ENCODE data around the gene EIF4G3. TPM values are rescaled to one million over a fixed set of nuclear protein-coding genes. Genes with fewer than 3 reads are reported as not detected.
A peak's percentile ranks its signal among the peaks of the same experiment; 100 is the strongest.

Gene EIF4G3
- total RNA-seq, 1 experiment from 2014 or later: 72.0 TPM

DNA sequence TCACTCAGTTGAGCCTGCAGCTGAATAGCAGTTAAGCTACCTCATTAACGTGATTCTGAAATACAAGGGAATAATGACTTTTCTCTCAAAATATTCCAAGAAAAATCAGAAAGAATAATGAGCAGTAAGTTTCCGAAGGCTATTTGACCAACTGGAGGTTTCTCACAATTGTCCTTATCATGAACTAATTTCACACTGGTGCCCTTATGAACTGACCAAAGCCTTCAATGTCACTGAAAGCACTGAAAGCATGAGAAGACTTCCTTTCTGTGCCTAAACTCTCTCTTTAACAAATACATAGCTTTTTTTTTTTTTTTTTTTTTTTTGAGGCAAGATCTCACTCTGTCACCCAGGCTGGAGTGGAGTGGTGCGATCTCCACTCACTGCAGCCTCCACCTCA is 18.8 kb downstream of the EIF4G3 start:
- H3K27ac Mint-ChIP-seq: 0 out of 7 replicates have a peak overlapping the region, but pooled peaks of 1 of the 3 experiments have one; percentile 14
- Histone ChIP-seq H4K8ac (replicated peaks; ENCODE audit: insufficient read length, low read depth, low read length) (no peak overlapping the region), H3K23ac (ENCODE audit: insufficient read length, low read depth, low read length) (no peak overlapping the region), H2BK20ac (ENCODE audit: low read depth, low read length, poor library complexity, severe bottlenecking) (no peak overlapping the region), H2AK5ac (ENCODE audit: insufficient read length, low read length) (no peak overlapping the region), H3K18ac (ENCODE audit: insufficient read length, low read depth, low read length) (no peak overlapping the region), H3K4me2 (ENCODE audit: insufficient read depth, insufficient read length, low read length) (no peak overlapping the region), H3K79me1 (ENCODE audit: insufficient read depth, low read depth, low read length, poor library complexity, severe bottlenecking) (no peaks in the 10 kb centered on the region), H2BK5ac (ENCODE audit: insufficient read length, low read length) (no peak overlapping the region), H3K23me2 (ENCODE audit: insufficient read length, low read depth, low read length, poor library complexity, severe bottlenecking) (no peaks in the 10 kb centered on the region), H3T11ph (ENCODE audit: low read length) (no peak overlapping the region), H4K5ac (ENCODE audit: insufficient read length, low read depth, low read length) (no peak overlapping the region), H3K14ac (ENCODE audit: insufficient read depth, low read length) (no peak overlapping the region), H2BK15ac (ENCODE audit: low read depth, low read length) (no peak overlapping the region), H4K91ac (ENCODE audit: insufficient read length, low read depth, low read length) (no peak overlapping the region), H4K20me1 (ENCODE audit: control insufficient read depth, insufficient read depth, insufficient read length) (no peaks in the 10 kb centered on the region), H3K4ac (ENCODE audit: low read depth, low read length) (no peak overlapping the region), H3K4me1 (ENCODE audit: insufficient read depth, low read length) (no peaks in the 10 kb centered on the region), H2BK120ac (ENCODE audit: low read depth, low read length, poor library complexity, severe bottlenecking) (no peak overlapping the region), H3K27me3 (ENCODE audit: insufficient read depth, low read length) (no peaks in the 10 kb centered on the region), H3K9me3 (ENCODE audit: control insufficient read depth, low read depth, low read length) (no peaks in the 10 kb centered on the region), H3K79me2 (ENCODE audit: insufficient read depth, low read length) (peaks cover 2% of the 10 kb centered on the region; the same call in 1 of the 2 replicates), H3K9ac (ENCODE audit: extremely low read depth, insufficient read length, low read length) (no peak overlapping the region), H2AFZ (ENCODE audit: low read length) (no peak overlapping the region), H3K27ac (ENCODE audit: insufficient read length, low read depth, low read length) (no peak overlapping the region), H2BK12ac (ENCODE audit: insufficient read length, low read depth, low read length) (no peak overlapping the region), H3K56ac (ENCODE audit: insufficient read length, low read depth, low read length) (no peak overlapping the region)
- no peak for DNase-seq
- H3K4me3 Mint-ChIP-seq: no peak overlapping the region
- H3K4me1 Mint-ChIP-seq: peaks cover 4 to 6% of the 10 kb centered on the region in 2 experiments; a peak in 3 of 4 replicates
- peaks cover 7 to 26% (median 23%) of the 10 kb centered on the region in 3 experiments; a peak in 6 of 7 replicates for H3K36me3 Mint-ChIP-seq (ENCODE audit: insufficient read depth in 1 of 3, low read depth in 3 of 3)
- H3K9me3 Mint-ChIP-seq: no peaks in the 10 kb centered on the region
- TF ChIP-seq, protein P1, sequence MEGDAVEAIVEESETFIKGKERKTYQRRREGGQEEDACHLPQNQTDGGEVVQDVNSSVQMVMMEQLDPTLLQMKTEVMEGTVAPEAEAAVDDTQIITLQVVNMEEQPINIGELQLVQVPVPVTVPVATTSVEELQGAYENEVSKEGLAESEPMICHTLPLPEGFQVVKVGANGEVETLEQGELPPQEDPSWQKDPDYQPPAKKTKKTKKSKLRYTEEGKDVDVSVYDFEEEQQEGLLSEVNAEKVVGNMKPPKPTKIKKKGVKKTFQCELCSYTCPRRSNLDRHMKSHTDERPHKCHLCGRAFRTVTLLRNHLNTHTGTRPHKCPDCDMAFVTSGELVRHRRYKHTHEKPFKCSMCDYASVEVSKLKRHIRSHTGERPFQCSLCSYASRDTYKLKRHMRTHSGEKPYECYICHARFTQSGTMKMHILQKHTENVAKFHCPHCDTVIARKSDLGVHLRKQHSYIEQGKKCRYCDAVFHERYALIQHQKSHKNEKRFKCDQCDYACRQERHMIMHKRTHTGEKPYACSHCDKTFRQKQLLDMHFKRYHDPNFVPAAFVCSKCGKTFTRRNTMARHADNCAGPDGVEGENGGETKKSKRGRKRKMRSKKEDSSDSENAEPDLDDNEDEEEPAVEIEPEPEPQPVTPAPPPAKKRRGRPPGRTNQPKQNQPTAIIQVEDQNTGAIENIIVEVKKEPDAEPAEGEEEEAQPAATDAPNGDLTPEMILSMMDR (conservative IDR thresholded peaks at IDR 0.05): no peak
- no peaks in the 10 kb centered on the region for H3K27me3 Mint-ChIP-seq (ENCODE audit: low read depth)
- no CpG with 5 or more reads among the region's 3 CpGs for WGBS (ENCODE audit: extremely low coverage, insufficient read length, low lambda C conversion rate)
